Upper lobe of right lung (tissue), 1 donor: ENCODE data around the gene ANKRD13A. TPM values are rescaled to one million over a fixed set of nuclear protein-coding genes. Genes with fewer than 3 reads are reported as not detected.
A peak's percentile ranks its signal among the peaks of the same experiment; 100 is the strongest.

Experiments used
- ATAC-seq: fragments of 200-7000 bp; cut with Tn5 transposase; one replicate; pipeline ENCODE4 v1.9.1; 2020; ENCODE audit warnings: mild to moderate bottlenecking, moderate library complexity
- DNase-seq: peaks from one replicate; pipeline ENCODE4 v3.0.0-alpha.2; 2020
- H3K27ac ChIP-seq: fragments of 200-600 bp; one replicate; pipeline ENCODE4 v1.8.0; 2022
- H3K27me3 ChIP-seq: fragments of 200-600 bp; one replicate; pipeline ENCODE4 v1.8.0; 2022; ENCODE audit warnings: mild to moderate bottlenecking
- H3K36me3 ChIP-seq: fragments of 200-600 bp; one replicate; pipeline ENCODE4 v1.8.0; 2022
- H3K4me1 ChIP-seq: fragments of 200-600 bp; one replicate; pipeline ENCODE4 v1.8.0; 2022
- H3K4me3 ChIP-seq: fragments of 200-600 bp; one replicate; pipeline ENCODE4 v1.8.0; 2022; ENCODE audit warnings: mild to moderate bottlenecking
- H3K9me3 ChIP-seq: fragments of 200-600 bp; one replicate; pipeline ENCODE4 v1.8.0; 2022
- CTCF ChIP-seq: fragments of 200-600 bp; IDR thresholded peaks from one replicate; pipeline ENCODE4 v1.8.0; 2022; ENCODE audit warnings: antibody characterized with exemption
- intact Hi-C: fragments of 100-400 bp; cut with DNase I; formaldehyde crosslinking; loops from one replicate; pipeline ENCODE4 v1.11.0; 2022
- long read RNA-seq: library from polyadenylated mRNA; unstranded; transcript quantifications from one replicate; pipeline ENCODE4 v2.0.0, GENCODE V29; 2021
- total RNA-seq: library from RNA; stranded (reverse); fragmentation: NEBNext Ultra II Directional; extraction: Animal tissue kit (Norgen Biotek cat#: 25700); gene quantifications from one replicate; pipeline ENCODE4 v1.2.1, GENCODE V29; 2021
- donor health status: DM: no; HTN: yes; CAD: no; lungs with severe emphysema.

ANKRD13A gene
- total RNA-seq = 54.0 TPM
- long read RNA-seq, full-length matches to known transcripts = 20 of 104 reads
- long read RNA-seq, partial matches to known transcripts = 64 of 104 reads
- long read RNA-seq, other reads (novel, unspliced or antisense) = 20 of 104 reads

- peaks cover 54% of the 10 kb centered on the region for H3K4me1 ChIP-seq
- peak; percentile 93 for DNase-seq
- no peaks in the 10 kb centered on the region for H3K27me3 ChIP-seq
- peak within 1 kb of the TSS; percentile 95 for H3K27ac ChIP-seq
- H3K9me3 ChIP-seq = no peaks in the 10 kb centered on the region
- intact Hi-C loops = no loop called here
- H3K36me3 ChIP-seq = no peaks in the 10 kb centered on the region
- TF ChIP-seq CTCF = no peak
- H3K4me3 ChIP-seq = peak within 1 kb of the TSS; percentile 90
- peak; percentile 91 for ATAC-seq
These were observed at the start of gene ANKRD13A for GRCh38 chr12:109998904-109999648. TSS of gene ANKRD13A (plus strand) at chr12:109999430. CDS start at chr12:109999689, 259 bp downstream.

- ATAC-seq = no peak
- no peak for DNase-seq
- intact Hi-C loops = no loop called here
- Histone ChIP-seq H3K36me3 (peaks cover 93% of the 10 kb centered on the region), H3K4me3 (no peak overlapping the region), H3K9me3 (no peaks in the 10 kb centered on the region), H3K27ac (no peak overlapping the region), H3K4me1 (peaks cover 34% of the 10 kb centered on the region), H3K27me3 (no peaks in the 10 kb centered on the region)
- TF ChIP-seq CTCF = no peak
These were observed 48.6 kb upstream of the ANKRD13A start for GRCh38 chr12:109950625-109951024.

GRCh38 chr12:109951136-109951535, 48.1 kb upstream of the ANKRD13A start:
- DNase-seq (no peak), ATAC-seq (no peak)
- Histone ChIP-seq H3K9me3 (no peaks in the 10 kb centered on the region), H3K4me1 (peaks cover 32% of the 10 kb centered on the region), H3K4me3 (no peak overlapping the region), H3K36me3 (peaks cover 97% of the 10 kb centered on the region), H3K27me3 (no peaks in the 10 kb centered on the region), H3K27ac (no peak overlapping the region)
- no peak for TF ChIP-seq CTCF
- intact Hi-C loops = no loop called here

- Histone ChIP-seq H3K36me3 (peaks cover 99% of the 10 kb centered on the region), H3K4me3 (no peak overlapping the region), H3K27ac (no peak overlapping the region), H3K9me3 (no peaks in the 10 kb centered on the region), H3K27me3 (no peaks in the 10 kb centered on the region), H3K4me1 (peaks cover 26% of the 10 kb centered on the region)
- no peak for DNase-seq
- intact Hi-C loops = no loop called here
- no peak for ATAC-seq
- no peak for TF ChIP-seq CTCF
These were observed 47.5 kb upstream of the ANKRD13A start for GRCh38 chr12:109951751-109952150.

GRCh38 chr12:109952160-109952858, 46.9 kb upstream of the ANKRD13A start:
- Histone ChIP-seq H3K4me3 (no peak overlapping the region), H3K27me3 (no peaks in the 10 kb centered on the region), H3K27ac (no peak overlapping the region), H3K9me3 (no peaks in the 10 kb centered on the region), H3K4me1 (peaks cover 20% of the 10 kb centered on the region), H3K36me3 (peaks cover 99% of the 10 kb centered on the region)
- DNase-seq = no peak
- intact Hi-C loops = no loop called here
- no peak for TF ChIP-seq CTCF
- ATAC-seq = peak; percentile 83
